ENCODE measurements around the gene MRPS9.

The MRPS9 gene

DNA sequence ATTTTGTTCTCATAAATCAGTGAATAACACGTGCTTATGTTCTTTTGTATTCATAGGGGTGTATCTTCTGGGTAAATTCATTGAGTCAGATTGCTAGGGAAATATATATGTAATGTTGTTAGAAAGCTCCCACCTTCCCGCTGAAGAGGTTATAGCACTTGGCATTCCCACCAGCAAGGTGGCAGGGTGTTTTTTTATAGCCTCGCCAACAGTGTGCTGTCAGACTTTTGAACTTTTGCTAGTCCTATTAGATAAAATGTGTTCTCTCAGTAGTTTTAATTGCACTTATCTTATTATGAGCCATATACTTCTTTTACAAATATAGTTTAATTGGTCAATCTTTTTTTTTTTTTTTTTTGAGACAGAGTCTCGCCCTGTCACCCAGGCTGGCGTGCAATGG lies 31.0 kb downstream of the MRPS9 start:
- TF ChIP-seq, protein P1, sequence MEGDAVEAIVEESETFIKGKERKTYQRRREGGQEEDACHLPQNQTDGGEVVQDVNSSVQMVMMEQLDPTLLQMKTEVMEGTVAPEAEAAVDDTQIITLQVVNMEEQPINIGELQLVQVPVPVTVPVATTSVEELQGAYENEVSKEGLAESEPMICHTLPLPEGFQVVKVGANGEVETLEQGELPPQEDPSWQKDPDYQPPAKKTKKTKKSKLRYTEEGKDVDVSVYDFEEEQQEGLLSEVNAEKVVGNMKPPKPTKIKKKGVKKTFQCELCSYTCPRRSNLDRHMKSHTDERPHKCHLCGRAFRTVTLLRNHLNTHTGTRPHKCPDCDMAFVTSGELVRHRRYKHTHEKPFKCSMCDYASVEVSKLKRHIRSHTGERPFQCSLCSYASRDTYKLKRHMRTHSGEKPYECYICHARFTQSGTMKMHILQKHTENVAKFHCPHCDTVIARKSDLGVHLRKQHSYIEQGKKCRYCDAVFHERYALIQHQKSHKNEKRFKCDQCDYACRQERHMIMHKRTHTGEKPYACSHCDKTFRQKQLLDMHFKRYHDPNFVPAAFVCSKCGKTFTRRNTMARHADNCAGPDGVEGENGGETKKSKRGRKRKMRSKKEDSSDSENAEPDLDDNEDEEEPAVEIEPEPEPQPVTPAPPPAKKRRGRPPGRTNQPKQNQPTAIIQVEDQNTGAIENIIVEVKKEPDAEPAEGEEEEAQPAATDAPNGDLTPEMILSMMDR (IDR thresholded peaks at IDR 0.05), result no peak

DNA sequence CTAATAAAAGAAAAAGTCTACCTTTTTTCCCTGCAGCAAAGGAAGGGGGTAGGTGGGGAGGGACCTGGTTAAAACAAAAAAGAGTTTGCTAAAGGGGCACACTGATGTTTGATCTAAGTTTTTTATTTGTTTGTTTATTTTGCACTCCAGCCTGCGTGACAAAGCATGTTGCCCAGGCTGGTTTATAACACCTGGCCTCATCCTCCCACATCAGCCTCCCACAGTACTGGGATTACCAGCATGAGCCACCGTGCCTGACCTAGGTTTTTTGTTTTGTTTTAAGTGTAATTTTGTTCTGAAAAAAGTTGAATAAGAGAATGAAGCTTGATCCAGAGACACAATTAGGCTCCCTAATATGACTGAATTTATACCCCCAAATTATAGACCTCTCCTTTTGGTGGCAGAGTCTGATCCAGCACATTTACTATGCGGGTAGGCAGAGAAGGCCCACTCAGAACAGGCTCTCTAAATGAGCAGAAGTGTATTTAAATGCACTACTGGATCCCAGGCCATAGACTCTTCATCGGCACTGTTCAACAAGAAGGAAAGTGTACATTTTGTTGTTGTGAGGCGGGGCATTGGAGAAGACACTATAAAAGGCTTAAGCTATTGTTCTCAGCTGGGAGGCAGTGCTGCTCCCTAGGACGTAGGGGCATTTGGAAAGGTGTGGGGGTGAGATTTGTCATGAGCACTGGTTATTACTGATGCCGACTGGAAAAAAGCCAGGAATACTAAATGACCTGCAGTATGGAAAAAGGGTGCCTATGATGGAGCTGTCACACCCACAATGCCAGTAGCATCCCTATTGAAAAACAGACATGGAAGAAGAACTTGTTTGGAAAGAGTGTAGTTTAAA lies 32.4 kb downstream of the MRPS9 start:
- TF ChIP-seq, protein P1 (IDR thresholded peaks at IDR 0.05), result no peak

DNA sequence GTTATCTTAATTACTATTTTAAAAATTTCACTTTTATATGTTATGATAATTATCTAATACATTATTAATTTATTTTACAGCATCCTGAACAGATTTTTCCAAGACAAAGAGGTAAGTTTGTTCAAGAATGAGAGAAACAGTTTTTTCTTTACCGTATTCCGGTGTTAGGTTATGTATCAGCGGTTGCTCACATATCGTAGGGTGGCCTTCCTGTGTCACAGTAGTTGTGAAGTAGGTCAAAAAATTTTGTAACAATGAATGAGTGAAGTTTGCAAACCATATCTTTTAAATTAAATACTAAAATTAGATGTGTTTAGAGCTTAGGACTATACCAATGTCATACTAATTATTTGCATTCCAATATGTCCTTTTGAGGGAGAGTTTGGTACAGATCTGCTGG lies 33.5 kb downstream of the MRPS9 start:
- TF ChIP-seq, protein P1 (IDR thresholded peaks at IDR 0.05), result no peak

DNA sequence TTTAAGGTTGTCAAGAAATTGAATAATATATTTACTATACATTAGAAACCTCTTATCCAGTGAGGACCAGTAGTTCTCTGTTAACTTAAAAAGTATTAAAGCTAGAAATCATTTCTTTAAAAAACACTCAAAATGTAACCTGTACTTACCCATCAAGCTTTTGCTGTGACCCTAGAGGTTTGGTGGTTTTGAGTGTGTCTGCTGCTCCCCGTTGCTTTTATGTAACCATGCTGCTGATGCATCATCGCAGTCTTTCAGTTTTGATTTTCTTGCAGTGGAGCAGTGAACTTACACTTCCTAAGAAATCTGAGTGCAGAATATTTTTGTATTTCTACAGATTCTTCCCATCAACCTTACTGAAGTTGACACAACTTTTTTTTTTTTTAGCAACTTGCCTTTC lies 34.2 kb downstream of the MRPS9 start:
- TF ChIP-seq, protein P1 (IDR thresholded peaks at IDR 0.05), result no peak

DNA sequence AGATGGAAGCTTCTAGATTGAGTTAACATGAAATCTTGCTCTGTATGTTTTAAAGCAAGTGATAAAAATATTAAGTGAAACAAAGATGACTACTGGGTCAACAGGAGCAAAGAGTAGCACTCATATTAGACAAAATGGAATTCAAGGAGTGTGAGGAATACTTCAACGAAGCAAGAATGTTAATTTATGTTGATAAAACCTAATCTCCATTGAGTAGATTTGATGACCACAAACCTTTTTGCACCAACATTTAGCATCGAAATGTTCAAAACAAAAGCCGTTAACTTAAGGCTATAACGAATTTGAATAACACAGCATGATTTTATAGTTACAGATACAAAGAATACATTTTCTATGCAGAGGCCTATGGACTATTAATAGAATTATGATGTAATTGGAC lies 35.7 kb downstream of the MRPS9 start:
- TF ChIP-seq, protein P1 (IDR thresholded peaks at IDR 0.05), result no peak

DNA sequence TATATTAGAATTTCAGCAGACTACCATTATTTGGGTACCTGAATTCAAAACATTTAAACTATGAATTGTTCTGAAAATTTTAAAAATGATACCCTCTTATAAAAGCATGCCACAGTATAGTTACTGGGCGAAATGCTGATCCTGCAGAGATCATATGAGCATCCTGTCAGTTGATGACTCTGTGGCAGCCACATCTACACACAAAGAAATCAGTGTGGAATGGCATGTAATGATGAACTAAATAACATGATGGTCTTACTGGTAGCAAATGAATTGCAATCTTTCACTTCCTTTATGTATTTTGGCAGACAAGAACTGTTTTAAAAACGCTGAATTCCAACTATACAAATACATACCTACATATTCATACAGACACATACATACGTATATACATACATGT lies 38.3 kb downstream of the MRPS9 start:
- TF ChIP-seq, protein P1 (IDR thresholded peaks at IDR 0.05), result no peak

DNA sequence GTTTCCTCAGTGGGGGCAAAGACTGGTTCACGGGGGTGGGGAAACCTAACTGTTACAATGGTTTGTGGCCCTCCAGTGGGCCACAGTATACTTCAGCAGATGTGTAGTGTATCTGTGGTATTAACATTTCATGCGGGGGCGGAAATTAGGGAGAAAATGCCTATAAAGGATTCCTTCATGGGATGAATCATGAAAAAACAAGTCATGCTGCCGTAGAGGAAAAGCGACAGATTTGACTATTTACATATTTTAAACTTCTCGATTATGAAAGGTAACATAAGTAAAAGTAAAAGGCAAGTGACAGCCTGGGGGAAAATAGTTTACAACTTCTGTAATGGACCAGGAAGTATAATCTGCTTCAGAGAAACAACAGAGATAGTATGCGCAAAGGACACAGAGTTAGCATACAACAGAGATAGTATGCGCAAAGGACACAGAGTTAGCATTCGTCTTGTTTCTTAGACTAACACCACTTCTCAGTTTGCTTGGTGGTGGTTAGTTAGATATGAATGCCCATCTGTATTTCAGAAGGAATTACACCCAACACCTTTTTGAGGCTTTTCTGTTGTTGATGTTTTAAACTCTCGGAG lies 41.1 kb downstream of the MRPS9 start:
- TF ChIP-seq, protein P1 (IDR thresholded peaks at IDR 0.05), result no peak

Data from LNCAP (cell line).